Stimulated activated CD8-positive, alpha-beta memory T cell treated with anti-CD3 and anti-CD28 coated beads, Interleukin-7, amount 100 ng/mL, for 48 hours (primary cell): Measurements from ENCODE around the gene ATF3.

Experiments used
- DNase-seq, 2 donors: peaks; one replicate each; pipeline ENCODE4 v3.0.0-alpha.2; 2020; ENCODE audit warnings: low read depth in 1 of 2; ENCODE audit errors: extremely low read depth in 1 of 2

The ATF3 gene

DNA sequence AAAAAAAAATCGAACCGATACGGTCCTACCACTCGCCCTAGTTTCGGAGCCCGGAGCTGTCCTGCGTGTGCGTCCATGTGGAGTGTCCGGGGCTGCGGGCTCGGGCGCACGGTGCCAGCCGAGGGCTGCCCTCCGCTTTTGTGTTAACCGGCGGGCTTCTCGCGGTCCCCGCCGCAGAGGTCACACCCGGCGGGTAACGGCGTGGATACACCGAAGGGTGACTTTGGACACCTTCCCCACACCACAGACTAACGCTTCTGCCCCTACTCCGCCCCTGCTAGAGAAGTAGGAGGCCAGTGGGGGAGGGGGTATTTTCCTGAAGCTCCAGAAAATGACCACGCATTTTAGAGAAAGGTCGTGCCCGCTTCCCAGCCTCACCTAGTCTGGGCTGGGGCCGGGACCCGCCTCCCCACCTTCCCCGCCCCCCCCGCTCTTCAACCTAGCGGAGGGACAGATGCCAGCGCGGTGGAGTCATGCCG is 609 bp upstream of the ATF3 start:
- no peak for DNase-seq

DNA sequence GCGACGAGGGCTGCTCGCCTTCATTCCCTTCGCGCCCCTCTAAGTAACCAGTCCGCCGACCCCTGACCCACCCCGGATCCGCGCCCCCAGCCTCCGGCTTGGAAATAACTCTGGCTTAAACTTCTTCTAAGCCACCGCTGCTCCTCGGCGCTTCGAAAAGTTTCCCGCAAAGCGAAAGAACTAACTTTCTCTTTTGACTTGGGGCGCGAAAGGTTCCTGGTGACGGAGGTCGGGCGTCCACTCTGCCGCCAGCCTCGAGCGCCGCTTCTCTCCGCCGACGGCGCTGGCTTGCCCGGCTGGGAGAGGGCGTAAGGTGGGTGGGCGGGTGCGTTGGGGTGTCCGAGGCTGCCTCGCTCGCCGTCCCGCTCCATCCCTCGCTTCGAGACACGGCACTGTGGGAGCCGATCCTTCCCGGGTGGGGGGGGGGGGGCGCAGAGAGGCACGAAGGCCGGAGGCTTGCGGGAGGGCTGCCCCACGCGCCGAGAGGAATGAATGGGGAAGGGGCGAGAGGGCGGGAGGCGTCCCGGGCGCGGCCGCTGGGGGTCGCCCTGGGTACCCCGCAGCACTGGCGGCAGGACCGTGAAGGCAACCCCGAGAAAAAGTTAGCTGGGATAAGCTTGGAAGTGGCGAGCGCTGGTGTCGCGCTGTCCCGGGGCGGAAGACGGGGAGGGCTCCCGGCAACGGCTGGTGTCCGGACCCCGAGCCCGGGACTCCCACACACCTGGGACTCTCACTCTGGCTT is 569 bp downstream of the ATF3 start:
- no peak for DNase-seq

DNA sequence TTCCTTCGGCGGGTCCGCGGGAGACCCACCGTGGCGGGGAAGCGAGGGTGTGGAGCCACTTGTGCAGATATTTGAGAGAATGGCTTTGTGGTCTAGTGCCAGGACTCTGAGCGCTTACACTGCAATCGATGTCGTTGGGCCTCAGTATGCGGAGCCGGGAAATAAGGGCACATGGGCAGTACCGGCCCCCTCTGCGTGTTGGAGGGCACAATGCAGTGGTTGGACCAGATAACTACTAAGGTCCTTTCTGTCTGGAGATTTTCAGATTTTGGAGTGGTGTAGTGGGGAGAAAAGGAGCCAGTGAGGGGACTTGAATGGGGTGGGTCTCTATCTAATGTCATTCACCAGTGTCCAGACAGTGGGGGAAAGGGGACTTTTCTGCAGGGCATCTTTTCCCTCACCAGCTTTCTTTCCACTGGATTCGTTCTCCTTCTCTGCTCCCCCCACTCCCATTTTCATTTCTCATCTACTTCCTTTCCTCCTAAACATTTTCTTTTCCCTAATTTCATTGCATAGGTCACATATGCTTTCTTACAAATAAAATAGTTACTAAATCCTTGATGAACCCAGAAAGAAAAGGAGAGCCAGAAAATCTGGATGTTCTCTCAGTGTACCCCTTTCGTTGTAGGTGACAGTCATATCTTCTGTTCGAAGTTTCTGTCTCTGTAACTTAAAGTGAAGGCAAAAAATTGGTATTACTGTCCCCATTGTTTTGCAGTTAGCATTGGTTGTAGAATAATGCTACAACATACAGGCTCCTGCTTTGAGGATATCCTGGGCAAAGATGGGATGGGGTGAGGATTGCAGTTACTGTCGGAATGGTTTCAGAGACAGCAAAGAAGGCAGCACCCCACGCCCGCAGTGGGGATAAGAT is 1.4 kb downstream of the ATF3 start:
- no peak for DNase-seq

DNA sequence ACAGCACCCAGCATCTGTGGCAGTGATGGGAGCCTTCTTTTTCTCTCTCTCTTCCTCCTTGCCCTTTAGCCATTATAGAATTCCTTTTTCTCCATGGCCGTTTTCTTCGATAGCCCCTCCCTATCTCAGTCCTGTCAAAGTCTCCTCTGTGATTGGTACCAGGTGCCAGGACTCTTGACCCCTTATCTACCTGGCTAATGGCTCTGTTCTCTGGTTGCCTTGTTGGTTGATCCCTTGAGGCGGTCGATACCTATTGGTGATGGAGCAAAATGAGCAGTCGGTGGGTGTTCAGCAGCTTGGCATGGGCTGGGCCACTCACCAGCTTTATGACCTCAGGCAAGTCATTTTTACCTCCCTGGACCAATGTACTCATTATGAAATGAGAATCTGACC is 2.0 kb downstream of the ATF3 start:
- no peak for DNase-seq

DNA sequence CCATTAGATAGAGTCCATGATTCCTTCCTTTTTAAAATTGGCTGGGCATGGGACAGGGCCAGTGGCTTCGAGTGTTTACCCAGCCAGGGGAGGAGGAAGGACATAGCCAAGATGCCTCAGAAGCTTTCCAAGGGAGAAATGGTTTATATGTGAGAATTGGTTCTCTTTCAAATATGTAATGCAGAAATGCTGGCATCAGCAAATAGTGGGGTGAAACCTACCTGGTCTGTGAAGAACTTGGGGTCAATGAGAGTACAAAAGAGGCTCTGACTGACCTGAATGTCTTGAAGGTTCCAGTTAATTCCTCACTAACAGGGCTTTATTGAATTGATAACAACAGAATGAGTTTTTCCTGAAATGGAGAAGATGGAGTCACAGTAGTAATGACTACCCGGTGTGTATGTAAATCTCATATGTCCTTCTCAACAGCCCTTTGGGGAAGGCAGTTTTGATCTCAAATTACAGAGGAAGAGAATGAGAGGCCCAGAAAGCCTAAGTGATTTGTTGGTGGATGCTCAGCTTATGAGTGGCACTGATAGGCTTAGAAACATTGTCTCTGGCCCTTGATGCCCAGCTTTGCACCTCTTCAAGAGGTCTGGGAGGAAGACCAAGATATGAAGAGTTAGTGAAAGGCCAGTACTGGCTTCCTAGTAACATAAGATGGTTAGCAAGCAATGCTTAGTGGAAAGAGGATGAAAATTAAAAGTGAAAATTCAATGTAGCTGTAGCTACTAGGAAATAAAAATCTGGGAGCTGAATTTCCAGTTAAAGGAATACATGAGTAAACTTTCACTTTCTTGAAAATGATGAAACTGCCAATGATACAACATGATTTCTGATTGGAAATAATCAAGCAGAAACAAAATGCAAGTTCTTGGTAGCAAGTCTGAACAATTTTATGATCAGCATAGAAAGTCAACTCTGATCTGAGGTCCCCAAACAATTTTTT is 2.7 kb downstream of the ATF3 start:
- no peak for DNase-seq

DNA sequence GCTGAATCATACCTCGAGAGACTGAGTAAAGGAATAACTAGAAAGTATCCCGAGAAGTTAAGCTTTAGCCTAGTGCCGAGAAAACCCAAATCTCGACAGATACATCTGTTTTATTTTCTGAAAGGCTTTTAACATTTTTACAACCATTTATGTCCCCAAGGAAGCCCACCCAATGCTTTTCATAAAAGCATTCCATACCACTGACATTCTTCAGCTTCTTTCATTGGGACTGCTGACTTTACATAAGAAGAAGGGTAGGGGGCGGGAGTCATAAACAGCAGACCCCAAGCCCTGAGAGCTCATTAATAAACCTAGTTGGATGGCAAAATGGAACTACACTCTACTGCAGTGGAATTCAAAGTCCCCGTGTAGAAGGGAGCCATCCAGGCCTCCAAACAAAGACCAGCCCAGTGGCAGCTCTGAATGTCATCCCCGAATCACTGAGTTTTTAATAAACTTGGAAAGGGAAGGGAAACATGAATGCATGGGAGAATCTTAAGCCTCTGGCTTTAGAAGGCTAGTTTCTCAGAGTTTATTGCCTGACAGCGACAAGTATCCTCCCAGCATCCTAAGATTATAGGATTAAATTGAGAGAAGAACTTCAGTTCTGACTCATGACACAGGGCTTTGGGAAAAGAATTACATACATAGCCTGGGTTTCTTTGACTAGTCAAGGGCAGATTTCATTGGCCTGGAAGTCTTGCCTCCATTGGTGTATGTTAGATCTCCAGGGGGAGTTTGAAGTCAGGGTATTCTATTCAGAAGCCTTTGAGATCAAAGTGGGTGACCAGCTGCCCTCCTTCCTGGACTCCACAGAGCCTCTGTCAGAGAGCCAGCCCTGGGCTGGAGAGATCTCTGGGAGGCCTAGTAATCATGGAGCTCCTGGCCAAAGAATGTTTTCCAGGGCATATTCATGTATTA is 3.7 kb downstream of the ATF3 start:
- no peak for DNase-seq

DNA sequence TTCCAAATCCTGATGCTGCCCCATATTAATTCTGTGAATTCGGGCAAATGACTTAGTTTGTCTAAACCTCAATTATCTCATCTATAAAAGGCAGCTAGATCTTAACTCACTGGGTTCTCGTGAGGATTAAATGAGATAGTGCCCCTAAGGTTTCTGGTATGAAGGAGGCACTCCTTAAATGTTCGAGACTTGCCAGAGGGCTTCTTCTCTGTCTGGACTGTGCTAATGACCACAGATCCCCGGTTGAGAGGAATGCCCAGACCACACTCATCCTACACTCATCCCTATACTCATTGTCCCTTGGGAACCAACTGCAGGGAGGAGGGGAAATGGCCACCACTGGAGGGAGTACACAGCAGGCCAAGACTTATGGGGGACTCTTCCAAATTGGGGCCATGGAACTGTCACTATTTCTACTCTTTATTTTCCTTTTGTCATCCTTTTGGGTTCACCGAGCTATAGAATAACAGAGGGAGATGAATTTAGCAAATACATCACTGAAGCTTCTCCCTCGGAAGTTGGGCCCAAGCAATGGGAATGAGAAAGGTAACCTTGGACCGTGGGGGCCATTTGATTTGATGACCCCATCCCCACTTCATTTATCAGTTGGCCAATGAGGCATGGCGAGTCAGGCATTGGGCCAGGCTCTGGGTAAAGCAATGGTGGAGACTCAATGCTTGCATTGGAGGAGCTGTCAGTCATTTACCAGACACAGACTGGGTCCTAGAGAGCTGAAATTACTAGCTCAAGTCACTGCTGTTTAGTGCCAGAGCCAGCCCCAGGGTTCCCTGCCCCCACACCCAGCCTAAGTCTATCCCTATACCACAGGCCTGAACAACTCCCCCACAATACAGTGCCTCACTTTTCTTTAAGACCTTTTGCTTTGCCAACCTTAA is 5.1 kb downstream of the ATF3 start:
- DNase-seq = no peak

DNA sequence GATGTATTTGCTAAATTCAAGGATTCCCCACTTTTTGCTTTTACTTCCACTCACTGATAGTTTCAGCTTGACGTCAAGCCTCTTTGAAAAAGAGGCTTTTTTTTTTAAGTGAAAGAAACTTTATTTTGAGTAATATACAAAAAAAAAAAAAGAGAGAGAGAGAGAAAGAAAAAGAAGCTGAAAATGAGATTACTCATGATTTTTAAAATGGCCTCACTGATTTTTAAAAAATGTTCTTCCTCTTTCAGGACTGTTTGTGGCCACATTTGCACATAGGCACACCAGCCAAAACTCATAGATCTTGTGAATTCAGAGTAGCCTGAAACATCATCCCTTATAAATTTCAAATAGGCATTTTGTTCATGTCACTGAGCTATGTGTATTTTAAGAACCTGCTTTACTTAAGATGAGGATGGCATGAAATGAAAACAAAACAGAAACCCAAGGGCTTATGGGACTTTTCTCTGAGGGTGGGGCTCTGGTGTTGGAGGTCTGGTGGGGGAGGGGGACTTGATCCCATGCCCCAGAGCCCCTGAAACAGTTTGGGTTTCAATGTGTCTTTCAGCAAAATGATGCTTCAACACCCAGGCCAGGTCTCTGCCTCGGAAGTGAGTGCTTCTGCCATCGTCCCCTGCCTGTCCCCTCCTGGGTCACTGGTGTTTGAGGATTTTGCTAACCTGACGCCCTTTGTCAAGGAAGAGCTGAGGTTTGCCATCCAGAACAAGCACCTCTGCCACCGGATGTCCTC is 6.1 kb downstream of the ATF3 start:
- DNase-seq = no peak

DNA sequence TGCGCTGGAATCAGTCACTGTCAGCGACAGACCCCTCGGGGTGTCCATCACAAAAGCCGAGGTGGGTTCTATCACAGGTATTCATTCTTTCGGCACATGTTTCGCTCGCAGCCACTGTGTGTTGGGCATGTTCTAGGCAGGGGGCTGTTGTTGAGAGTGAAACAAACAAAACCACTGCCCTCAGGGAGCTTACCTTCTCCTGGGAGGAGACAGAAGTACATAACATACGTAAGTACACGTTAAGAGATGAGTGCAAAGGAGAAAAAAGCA is 6.6 kb downstream of the ATF3 start:
- DNase-seq = no peak

DNA sequence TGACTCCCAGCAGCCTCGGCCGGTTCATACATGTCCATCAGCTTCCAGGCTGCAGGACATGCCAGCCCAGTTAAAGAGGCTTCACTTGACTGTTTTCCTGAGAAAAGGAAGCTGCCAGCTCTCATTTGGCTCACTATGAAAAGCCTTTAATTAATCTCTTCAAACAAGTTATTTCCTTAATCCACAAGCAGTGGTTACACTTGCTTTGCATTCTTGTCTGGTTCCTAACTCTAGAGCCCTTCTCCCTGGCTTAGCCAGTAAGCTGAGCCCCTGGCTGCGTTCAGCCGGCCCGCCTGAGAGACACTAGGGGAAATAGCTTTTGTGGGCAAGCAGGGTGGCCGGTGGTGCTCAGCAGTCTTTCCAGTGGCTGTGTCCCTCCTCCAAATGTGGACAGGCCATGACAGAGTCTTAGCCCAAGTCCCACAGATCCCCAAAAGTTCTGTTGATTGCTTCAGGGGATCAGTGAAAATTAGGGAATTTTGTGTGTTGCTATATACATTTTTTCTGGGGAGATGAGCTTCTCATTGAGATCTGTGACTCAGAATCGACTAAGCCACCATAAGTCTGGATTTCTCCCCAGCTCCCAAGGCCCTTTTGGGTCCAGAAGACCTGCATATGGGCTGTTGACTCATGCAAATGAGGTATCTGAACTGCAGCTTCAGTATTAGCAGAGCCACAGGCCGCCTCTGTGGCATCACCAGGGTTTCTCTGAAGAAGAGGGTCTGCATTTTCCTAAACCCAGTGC is 10.1 kb downstream of the ATF3 start:
- DNase-seq = no peak

DNA sequence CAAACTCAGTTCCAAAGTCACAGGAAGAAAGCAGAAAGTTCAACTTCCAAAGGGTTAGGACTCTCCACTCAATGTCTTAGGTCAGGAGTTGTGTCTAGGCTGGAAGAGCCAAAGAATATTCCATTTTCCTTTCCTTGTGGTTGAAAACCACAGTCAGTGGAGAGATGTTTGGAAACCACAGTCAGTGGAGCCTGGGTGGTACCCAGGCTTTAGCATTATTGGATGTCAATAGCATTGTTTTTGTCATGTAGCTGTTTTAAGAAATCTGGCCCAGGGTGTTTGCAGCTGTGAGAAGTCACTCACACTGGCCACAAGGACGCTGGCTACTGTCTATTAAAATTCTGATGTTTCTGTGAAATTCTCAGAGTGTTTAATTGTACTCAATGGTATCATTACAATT is 11.7 kb downstream of the ATF3 start:
- no peak for DNase-seq

DNA sequence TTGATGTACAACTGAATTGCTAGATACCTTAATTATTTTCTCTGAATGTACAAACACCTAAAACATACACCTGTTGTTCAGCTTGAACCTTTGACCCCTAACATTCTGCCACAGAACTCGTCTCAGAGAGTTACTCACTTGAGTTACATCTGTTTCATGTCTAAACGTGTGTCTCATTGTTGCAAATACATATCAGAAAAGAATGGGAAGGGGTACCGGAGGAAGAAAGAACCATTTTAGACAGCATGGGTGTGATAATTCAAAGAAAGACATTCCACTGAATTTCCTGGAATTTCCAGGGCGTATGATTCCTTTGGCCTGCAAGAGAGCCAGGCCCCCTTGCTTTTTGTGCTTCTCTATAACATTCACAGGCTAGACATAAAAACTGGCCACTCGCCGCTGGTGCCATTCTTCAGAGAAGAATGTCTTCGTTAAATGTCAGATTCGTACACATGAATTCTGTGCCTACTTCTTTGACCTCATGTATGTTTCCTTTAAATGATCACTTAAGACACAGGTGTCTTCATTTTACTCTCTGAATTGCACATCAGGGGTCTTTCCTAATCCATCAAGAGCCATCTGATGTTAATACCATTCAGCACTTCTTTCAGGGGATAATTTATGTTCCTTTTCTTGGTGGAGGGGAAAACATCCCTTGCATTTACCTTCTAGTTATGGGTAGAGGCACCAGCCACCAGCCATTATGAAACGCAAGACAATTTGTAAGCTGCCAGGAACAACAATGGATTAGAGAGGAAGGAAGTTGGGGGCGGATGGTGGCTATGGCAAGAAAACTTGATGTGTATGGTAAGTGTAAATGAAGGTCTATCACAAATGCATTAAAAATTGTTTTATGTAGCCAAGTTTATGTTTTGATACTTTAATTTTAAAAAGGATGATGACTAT is 12.7 kb downstream of the ATF3 start:
- DNase-seq = no peak

DNA sequence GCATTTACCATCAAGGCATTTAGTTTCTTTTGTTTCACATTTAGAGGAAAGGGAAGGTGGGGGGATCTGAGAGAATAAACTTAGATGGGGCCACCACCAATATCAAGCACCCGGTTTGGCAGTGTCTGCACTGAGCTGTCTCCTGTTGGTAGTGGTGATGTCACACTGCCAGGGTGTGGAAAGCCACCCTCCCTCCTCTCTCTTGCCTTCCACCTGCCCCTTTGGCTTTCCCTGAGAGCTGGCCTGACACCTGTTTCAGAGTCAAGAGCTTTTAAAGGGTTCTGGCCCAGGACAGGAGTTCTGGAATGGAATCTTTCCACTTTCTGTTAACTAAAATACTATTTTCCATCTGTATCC is 13.4 kb downstream of the ATF3 start:
- no peak for DNase-seq

DNA sequence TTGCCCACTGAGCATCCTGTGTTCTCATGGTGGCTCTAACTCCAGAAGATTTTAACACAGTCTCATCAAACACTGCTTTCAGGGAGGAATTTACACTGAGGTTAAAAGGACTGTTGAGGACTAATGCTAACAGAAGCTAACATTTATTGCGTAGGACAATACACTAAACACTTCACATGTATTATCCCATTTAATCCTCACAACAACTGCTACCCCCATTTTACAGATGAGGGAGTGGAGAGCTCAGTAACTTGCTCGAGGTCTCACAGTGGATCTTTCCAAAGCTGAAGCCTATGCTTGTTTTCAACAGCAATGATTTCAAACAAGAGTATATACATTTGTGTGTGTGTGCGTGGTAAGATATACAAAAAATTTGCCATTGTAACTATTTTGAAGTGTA is 13.9 kb downstream of the ATF3 start:
- DNase-seq = no peak

DNA sequence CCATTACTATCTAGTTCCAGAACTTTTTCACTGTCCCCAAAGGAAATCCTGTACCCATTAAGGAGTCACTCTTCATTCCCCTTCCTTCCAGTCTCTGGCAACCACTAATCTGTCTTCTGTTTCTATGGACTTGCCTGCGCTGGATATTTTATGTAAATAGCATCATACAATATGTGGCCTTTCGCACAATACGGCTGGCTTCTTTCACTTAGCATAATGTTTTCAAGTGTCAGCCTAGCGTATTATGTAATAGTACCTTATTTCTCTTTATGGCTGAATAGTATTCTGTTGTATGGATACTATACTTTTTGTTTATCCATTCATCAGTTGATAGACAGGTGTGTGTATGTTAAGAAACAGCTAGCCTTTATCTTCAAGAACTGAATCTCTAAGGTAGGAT is 14.3 kb downstream of the ATF3 start:
- DNase-seq = no peak

DNA sequence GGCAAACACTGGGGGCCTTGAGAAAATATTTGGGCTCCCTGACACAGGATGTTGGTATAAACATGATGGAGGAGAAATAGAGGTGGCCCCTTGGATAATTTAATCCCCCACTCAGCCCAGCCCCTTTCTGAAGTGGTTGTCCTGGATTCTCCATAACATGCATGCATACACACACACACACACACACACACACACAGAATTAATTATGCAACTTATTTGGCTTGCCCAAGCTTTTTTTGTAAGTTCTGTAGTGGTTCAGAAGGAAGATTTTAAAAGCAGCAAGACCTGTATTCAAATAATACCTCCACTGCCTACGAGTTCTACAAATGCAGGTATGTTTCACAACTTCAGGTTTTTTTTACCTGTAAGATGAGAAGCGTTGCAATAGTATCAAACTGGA is 15.0 kb downstream of the ATF3 start:
- no peak for DNase-seq

DNA sequence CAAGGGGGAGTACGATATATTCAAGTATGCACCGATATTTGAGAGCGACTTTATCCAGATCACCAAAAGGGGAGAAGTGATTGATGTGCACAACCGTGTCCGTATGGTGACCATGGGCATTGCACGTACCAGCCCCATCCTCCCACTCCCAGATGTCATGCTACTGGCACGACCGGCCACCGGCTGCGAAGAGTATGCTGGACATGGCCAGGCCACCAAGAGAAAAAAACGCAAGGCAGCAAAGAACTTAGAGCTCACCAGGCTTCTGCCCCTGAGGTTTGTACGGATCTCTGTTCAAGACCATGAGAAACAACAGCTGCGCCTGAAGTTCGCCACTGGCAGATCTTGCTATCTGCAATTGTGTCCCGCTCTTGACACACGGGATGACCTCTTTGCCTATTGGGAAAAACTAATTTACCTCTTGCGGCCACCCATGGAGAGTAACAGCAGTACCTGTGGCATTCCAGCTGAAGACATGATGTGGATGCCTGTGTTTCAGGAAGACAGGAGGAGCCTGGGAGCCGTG is 16.5 kb downstream of the ATF3 start:
- DNase-seq = no peak
